WTC11 (cell line): ENCODE data around the gene LENG1. TPM values are rescaled to one million over a fixed set of nuclear protein-coding genes. Genes with fewer than 3 reads are reported as not detected.

ENCODE experiments used
- ATAC-seq: fragments of 200-7000 bp; cut with Tn5 transposase; 2 replicates; pipeline ENCODE4 v1.10.0; 2021; ENCODE audit warnings: mild to moderate bottlenecking, moderate library complexity
- CTCF ChIA-PET: fragments of 300-600 bp; sonication (Branson Sonifier 250); formaldehyde crosslinking; loops from one replicate; lab custom pipeline; 2021; ENCODE audit warnings: antibody characterized with exemption; lab: Charles Lee
- POLR2A ChIA-PET: fragments of 350-600 bp; sonication (Branson Sonifier 250); formaldehyde crosslinking; loops from one replicate; lab custom pipeline; 2021; ENCODE audit warnings: antibody characterized with exemption; lab: Charles Lee
- DNase-seq: peaks from one replicate; pipeline ENCODE4 v3.0.0; 2021; ENCODE audit warnings: low spot score
- H3K27ac Mint-ChIP-seq: 2 replicates; pipeline ENCODE4 v1.8.0; 2021; ENCODE audit warnings: mixed read lengths
- H3K27me3 Mint-ChIP-seq: 2 replicates; pipeline ENCODE4 v1.8.0; 2021; ENCODE audit warnings: low read depth, mild to moderate bottlenecking, moderate library complexity, mixed read lengths
- H3K36me3 Mint-ChIP-seq: 2 replicates; pipeline ENCODE4 v1.8.0; 2021; ENCODE audit warnings: mixed read lengths
- H3K4me1 Mint-ChIP-seq: 2 replicates; pipeline ENCODE4 v1.8.0; 2022; ENCODE audit warnings: mixed read lengths
- H3K4me3 Mint-ChIP-seq: 2 replicates; pipeline ENCODE4 v1.8.0; 2021; ENCODE audit warnings: mild to moderate bottlenecking, moderate library complexity, mixed read lengths
- H3K9me3 Mint-ChIP-seq: 2 replicates; pipeline ENCODE4 v1.8.0; 2021; ENCODE audit warnings: mixed read lengths
- ATF2 ChIP-seq: sonication (generic); formaldehyde crosslinking; IDR thresholded peaks from 2 replicates; pipeline ENCODE4 v1.8.1; 2022; ENCODE audit warnings: low read depth, missing genetic modification reagents, borderline replicate concordance
- CREM ChIP-seq: sonication (generic); formaldehyde crosslinking; IDR thresholded peaks from 2 replicates; pipeline ENCODE4 v1.8.1; 2022; ENCODE audit warnings: mild to moderate bottlenecking, missing genetic modification reagents, moderate library complexity
- CTCF ChIP-seq: fragments of 200-600 bp; IDR thresholded peaks from 2 replicates; pipeline ENCODE4 v1.8.0; 2022; ENCODE audit warnings: antibody characterized with exemption
- E2F1 ChIP-seq: sonication (generic); formaldehyde crosslinking; IDR thresholded peaks from 2 replicates; pipeline ENCODE4 v1.8.0; 2022; ENCODE audit warnings: mild to moderate bottlenecking, missing genetic modification reagents
- ELF4 ChIP-seq: sonication (generic); formaldehyde crosslinking; IDR thresholded peaks from 2 replicates; pipeline ENCODE4 v1.8.1; 2022; ENCODE audit warnings: low read depth, mild to moderate bottlenecking, moderate library complexity, missing genetic modification reagents
- GTF2I ChIP-seq: fragments of 250-450 bp; sonication (Bioruptor Pico); conservative IDR thresholded peaks from 2 replicates; pipeline ENCODE4 v1.4.0; 2021; ENCODE audit warnings: mild to moderate bottlenecking
- HMGA2 ChIP-seq: fragments of 250-450 bp; sonication (Bioruptor Pico); IDR thresholded peaks from 2 replicates; pipeline ENCODE4 v1.4.0; 2021; ENCODE audit warnings: mild to moderate bottlenecking, moderate library complexity
- IRF2 ChIP-seq: sonication (generic); formaldehyde crosslinking; IDR thresholded peaks from 2 replicates; pipeline ENCODE4 v1.8.0; 2022; ENCODE audit warnings: low read depth, missing genetic modification reagents, borderline replicate concordance
- KAT7 ChIP-seq: sonication (generic); formaldehyde crosslinking; IDR thresholded peaks from 2 replicates; pipeline ENCODE4 v1.8.1; 2023; ENCODE audit warnings: missing genetic modification reagents, mild to moderate bottlenecking, borderline replicate concordance
- MYBL2 ChIP-seq: sonication (generic); formaldehyde crosslinking; IDR thresholded peaks from 2 replicates; pipeline ENCODE4 v1.8.1; 2023; ENCODE audit warnings: mild to moderate bottlenecking, moderate library complexity, missing genetic modification reagents
- SMAD3 ChIP-seq: sonication (generic); formaldehyde crosslinking; IDR thresholded peaks from 2 replicates; pipeline ENCODE4 v1.8.0; 2022; ENCODE audit warnings: missing genetic modification reagents, mild to moderate bottlenecking, borderline replicate concordance
- SMAD4 ChIP-seq: sonication (generic); formaldehyde crosslinking; IDR thresholded peaks from 2 replicates; pipeline ENCODE4 v1.8.0; 2022; ENCODE audit warnings: mild to moderate bottlenecking, missing genetic modification reagents
- ZNF121 ChIP-seq: sonication (generic); formaldehyde crosslinking; IDR thresholded peaks from 2 replicates; pipeline ENCODE4 v1.8.0; 2023; ENCODE audit warnings: missing genetic modification reagents
- ZNF232 ChIP-seq: sonication (generic); formaldehyde crosslinking; IDR thresholded peaks from 2 replicates; pipeline ENCODE4 v1.8.0; 2022; ENCODE audit warnings: mild to moderate bottlenecking, missing genetic modification reagents
- ZSCAN18 ChIP-seq: fragments of 250-450 bp; sonication (Bioruptor Pico); IDR thresholded peaks from 2 replicates; pipeline ENCODE4 v2.1.2; 2022; ENCODE audit warnings: mild to moderate bottlenecking, moderate library complexity
- total RNA-seq: library from RNA; stranded (reverse); gene quantifications from 3 replicates; pipeline ENCODE4 v1.2.3, GENCODE V29; 2021
- TF ChIP-seq, protein P1 (sequence below): sonication (generic); formaldehyde crosslinking; IDR thresholded peaks from 2 replicates; pipeline ENCODE4 v1.8.0; 2022; ENCODE audit warnings: mild to moderate bottlenecking, missing genetic modification reagents
- TF ChIP-seq, protein P2 (sequence below): sonication (generic); formaldehyde crosslinking; IDR thresholded peaks from 2 replicates; pipeline ENCODE4 v1.8.1; 2022; ENCODE audit warnings: low read depth, mild to moderate bottlenecking, moderate library complexity, missing genetic modification reagents, borderline replicate concordance
- TF ChIP-seq, protein P3 (sequence below): sonication (generic); formaldehyde crosslinking; conservative IDR thresholded peaks from 2 replicates; pipeline ENCODE4 v1.8.1; 2022; ENCODE audit warnings: mild to moderate bottlenecking, missing genetic modification reagents

LENG1 gene
- total RNA-seq, 1 experiment from 2014 or later: 4.9 TPM

DNA sequence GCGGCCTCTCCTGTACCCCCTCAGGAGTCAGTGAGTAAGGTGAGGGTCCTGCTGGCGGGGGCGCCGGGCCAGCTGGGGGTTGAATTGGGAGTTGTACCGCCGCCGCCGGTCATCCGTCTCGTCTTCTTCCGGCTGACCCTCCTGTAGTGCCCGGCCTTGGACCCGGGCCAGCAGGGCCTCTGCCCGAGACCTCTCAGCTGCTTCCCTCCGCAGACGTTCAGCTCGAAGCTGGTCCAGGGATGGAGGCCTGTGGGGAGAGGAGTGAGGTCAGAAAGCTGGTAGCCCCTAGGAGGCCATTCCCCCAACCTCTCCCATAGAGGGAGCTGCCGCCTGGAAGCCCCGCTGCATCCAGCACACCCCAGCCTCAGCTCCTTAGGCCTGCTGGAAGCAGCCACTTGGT is 3.8 kb downstream of the LENG1 start:
- Mint-ChIP-seq H3K9me3 (no peaks in the 10 kb centered on the region), H3K4me1 (peaks cover 12% of the 10 kb centered on the region), H3K4me3 (no peak overlapping the region), H3K36me3 (peaks cover 49% of the 10 kb centered on the region), H3K27ac (no peak overlapping the region), H3K27me3 (no peaks in the 10 kb centered on the region; the same call in 1 of the 2 replicates)
- ATAC-seq (peak; percentile 3), DNase-seq (peak; percentile 38)
- ChIA-PET POLR2A (interaction anchor here (0.9 to 1.3 kb wide), 2 partner anchors 8 to 19 kb away, joined by 3 to 5 read pairs; partner anchors contain the start of gene CNOT3), CTCF (interaction anchor here (0.5 to 1.4 kb wide), 4 partner anchors 9 to 408 kb away, joined by 3 to 7 read pairs (median 4); partner anchors contain the start of gene CNOT3)
- TF ChIP-seq, protein P1, sequence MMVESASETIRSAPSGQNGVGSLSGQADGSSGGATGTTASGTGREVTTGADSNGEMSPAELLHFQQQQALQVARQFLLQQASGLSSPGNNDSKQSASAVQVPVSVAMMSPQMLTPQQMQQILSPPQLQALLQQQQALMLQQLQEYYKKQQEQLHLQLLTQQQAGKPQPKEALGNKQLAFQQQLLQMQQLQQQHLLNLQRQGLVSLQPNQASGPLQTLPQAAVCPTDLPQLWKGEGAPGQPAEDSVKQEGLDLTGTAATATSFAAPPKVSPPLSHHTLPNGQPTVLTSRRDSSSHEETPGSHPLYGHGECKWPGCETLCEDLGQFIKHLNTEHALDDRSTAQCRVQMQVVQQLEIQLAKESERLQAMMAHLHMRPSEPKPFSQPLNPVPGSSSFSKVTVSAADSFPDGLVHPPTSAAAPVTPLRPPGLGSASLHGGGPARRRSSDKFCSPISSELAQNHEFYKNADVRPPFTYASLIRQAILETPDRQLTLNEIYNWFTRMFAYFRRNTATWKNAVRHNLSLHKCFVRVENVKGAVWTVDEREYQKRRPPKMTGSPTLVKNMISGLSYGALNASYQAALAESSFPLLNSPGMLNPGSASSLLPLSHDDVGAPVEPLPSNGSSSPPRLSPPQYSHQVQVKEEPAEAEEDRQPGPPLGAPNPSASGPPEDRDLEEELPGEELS: no peak
- TF ChIP-seq CREM (CRISPR knock-in tag): no peak
- no peak for TF ChIP-seq ZNF232 (CRISPR knock-in tag)
- no peak for TF ChIP-seq SMAD4 (CRISPR knock-in tag)
- TF ChIP-seq ATF2 (CRISPR knock-in tag): no peak

DNA sequence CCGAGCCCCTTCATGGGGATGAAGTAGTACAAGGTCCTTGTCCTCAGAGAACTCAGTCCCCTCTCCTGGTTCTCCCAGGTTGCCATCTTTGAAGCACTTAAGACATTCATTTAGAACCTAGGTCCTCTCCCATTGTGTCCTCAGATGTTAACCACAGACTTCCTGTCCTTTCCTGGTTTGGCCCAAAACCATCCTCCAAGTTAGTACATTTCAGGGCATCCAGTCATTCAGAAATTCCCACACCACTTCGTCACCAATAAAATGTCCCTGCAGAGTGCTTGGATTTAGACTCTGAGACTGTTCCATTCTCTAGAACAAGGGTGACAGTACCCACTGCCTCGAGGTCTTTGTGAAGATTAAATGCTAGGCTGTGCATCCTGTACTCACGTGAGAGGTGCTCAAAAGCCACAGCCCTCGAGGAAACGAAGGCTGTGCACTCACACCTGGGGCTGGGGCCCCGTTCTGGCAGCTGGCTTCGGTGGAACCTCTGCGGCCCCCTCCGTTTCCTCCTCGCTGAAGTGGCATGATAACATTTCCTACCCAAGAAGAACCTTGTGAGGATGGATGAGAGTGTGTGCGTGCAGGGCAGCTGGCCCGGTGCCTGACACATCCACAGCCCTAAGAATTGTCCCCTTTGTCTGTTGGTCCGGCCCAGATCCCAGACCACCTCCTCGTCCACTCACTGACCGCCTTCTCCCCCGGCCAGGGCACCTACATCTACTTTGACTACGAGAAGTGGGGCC is 4.7 kb downstream of the LENG1 start:
- H3K36me3 Mint-ChIP-seq: peaks cover 56% of the 10 kb centered on the region
- 0 out of 2 replicates have a peak, but pooled peaks cover 9% of the 10 kb centered on the region for H3K4me1 Mint-ChIP-seq
- CTCF ChIA-PET: no interaction called here
- H3K9me3 Mint-ChIP-seq: no peaks in the 10 kb centered on the region
- POLR2A ChIA-PET: interaction anchor here (1.3 kb wide), 1 partner anchor 18 kb away, joined by 5 read pairs; the partner anchor contains the start of gene CNOT3
- no peaks in the 10 kb centered on the region for H3K27me3 Mint-ChIP-seq
- no peak overlapping the region for H3K4me3 Mint-ChIP-seq
- 0 out of 2 replicates have a peak overlapping the region, but pooled peaks have one; percentile 57 for H3K27ac Mint-ChIP-seq
- no peak for DNase-seq
- no peak for ATAC-seq
- TF ChIP-seq CTCF: no peak
- TF ChIP-seq, protein P2, sequence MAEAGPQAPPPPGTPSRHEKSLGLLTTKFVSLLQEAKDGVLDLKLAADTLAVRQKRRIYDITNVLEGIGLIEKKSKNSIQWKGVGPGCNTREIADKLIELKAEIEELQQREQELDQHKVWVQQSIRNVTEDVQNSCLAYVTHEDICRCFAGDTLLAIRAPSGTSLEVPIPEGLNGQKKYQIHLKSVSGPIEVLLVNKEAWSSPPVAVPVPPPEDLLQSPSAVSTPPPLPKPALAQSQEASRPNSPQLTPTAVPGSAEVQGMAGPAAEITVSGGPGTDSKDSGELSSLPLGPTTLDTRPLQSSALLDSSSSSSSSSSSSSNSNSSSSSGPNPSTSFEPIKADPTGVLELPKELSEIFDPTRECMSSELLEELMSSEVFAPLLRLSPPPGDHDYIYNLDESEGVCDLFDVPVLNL (CRISPR knock-in tag): no peak
- TF ChIP-seq KAT7: no peak
- no peak for TF ChIP-seq ZNF232 (CRISPR knock-in tag)
- no peak for TF ChIP-seq ZSCAN18 (CRISPR knock-in tag)

- no peak overlapping the region; the same call in 1 of the 2 replicates for H3K27ac Mint-ChIP-seq
- CTCF ChIA-PET: no interaction called here
- no peaks in the 10 kb centered on the region for H3K9me3 Mint-ChIP-seq
- DNase-seq (no peak), ATAC-seq (no peak; the same call in 1 of the 2 replicates)
- H3K27me3 Mint-ChIP-seq: no peaks in the 10 kb centered on the region
- H3K36me3 Mint-ChIP-seq: peaks cover 65% of the 10 kb centered on the region
- 0 out of 2 replicates have a peak, but pooled peaks cover 5% of the 10 kb centered on the region for H3K4me1 Mint-ChIP-seq
- H3K4me3 Mint-ChIP-seq: no peak overlapping the region
- POLR2A ChIA-PET: no interaction called here
- TF ChIP-seq SMAD3 (CRISPR knock-in tag) (no peak), IRF2 (CRISPR knock-in tag) (no peak), GTF2I (CRISPR knock-in tag) (no peak), ZNF121 (CRISPR knock-in tag) (no peak), HMGA2 (CRISPR knock-in tag) (no peak), MYBL2 (CRISPR knock-in tag) (no peak), ELF4 (CRISPR knock-in tag) (no peak), E2F1 (CRISPR knock-in tag) (no peak)
- TF ChIP-seq, protein P1: no peak
- TF ChIP-seq, protein P3, sequence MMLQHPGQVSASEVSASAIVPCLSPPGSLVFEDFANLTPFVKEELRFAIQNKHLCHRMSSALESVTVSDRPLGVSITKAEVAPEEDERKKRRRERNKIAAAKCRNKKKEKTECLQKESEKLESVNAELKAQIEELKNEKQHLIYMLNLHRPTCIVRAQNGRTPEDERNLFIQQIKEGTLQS (CRISPR knock-in tag): no peak
Observed at GRCh38 chr19:54153731-54154326, 5.7 kb downstream of the LENG1 start.
